Activated T-cell treated with anti-CD3 and anti-CD28 coated beads for 24 hours (primary cell): ENCODE results near the gene NLRP8.
"Not testable (repeated sequence)": the region's sequence is repeated elsewhere in the genome, so short reads cannot be mapped to it uniquely, and the experiment has no call there.

Experiments
- DNase-seq: peaks from one replicate; pipeline ENCODE4 v3.0.0-alpha.2; 2020; ENCODE audit warnings: low read depth

Gene NLRP8

DNA sequence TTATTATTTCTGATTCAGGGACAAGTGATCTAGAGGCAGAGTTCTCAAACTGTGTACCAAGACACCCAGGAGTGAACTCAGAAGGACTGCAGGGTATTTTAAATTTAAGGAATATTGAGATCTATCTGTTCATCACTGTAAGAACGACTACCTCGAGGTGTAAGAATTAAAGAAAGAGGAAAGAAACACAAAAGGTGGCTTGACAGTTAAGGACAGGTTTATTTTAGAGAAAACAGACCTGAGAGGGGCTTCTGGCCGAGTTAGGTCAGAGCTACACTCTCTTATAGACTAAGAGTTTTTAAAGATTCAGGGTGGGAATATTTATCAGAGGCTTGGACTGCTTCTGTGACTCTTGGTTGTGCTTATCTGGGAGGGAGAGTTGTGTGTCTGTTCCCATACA lies 26.4 kb downstream of the NLRP8 start:
- no peak for DNase-seq

DNA sequence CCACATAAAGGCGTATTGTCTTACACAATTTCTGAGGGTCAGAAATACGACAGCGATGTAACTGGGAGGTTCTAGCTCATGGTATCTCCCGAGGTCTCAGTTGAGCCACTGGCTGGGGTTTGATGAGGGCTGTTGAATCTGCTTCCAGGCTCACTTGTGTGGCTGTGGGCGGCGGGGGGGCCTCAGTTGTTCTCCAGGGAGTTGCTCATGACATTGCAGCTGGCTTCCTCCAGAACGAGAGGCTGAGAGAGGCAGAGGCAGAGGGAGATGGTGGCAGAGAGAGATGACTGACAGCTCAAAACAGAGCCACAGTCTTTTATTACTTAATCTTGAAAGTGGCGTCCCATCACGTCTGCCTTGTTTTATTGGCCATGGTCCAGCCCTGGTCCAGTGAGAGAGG lies 32.8 kb downstream of the NLRP8 start:
- no peak for DNase-seq

GRCh38 chr19:55985254-55985653 lies 37.6 kb downstream of the NLRP8 start:
- DNase-seq: no peak

GRCh38 chr19:55986487-55986886 lies 38.9 kb downstream of the NLRP8 start, which contains the start of gene NLRP5:
Gene NLRP5 (plus strand): TSS chr19:55986775.
- DNase-seq: no peak

DNA sequence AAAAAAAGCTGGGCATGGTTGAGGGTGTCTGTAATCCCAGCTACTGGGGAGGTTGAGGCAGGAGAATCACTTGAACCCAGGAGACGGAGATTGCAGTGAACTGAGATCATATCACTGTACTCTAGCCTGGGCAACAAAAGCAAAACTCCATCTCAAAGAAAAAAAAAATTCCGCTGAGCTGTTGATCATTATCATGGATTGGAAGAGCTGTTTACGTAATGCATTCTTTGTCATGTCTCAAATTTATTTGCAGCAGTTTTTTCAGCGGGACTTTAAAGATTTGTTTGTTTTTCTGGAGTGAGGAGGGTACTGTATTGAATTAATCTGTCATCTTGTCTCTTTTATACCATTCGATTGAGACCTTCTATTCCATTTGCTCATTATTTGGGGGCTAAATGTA lies 43.2 kb downstream of the NLRP8 start:
- no peak for DNase-seq

GRCh38 chr19:55993492-55993891 lies 45.9 kb downstream of the NLRP8 start:
- DNase-seq: no peak

DNA sequence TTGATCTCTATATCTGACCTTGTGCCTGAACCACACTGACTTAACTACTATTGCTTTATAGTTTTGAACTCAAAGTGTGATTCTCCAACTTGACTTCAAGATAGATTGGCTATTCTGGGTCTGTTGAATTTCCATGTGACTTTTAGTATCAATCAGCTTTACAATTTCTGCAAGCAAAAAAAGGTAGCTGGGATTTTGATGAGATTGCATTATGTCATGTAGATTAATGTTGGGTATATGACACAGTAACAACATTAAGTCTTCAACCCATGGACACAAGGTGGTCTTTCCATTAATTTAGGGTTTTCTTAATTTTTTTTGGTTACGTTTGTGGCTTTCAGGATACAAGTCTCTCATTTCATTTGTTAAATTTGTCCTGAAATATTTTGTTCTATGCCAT lies 67.1 kb downstream of the NLRP8 start:
- no peak for DNase-seq

- DNase-seq: no peak
Measured at GRCh38 chr19:56015756-56016155, 68.1 kb downstream of the NLRP8 start.

DNA sequence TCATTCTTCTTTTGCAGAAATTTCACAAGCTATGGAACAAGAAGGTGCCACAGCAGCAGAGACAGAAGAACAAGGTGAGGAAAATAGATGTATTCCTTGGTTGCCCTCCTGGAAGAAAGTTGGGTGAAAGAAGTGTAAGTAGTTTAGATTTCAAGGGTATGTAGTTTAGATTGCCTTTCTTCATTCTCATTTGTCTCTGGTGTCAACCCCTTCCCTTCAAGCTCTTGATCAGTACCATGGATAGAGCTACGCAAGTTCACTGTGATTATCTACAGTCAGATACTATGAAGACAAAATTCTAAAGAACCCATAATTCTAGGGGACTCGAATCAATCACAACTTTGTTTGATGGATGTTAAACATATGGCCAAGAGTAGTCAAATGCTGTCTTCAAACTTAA lies 71.7 kb downstream of the NLRP8 start:
- not testable (repeated sequence) for DNase-seq

GRCh38 chr19:56020355-56020975 lies 72.8 kb downstream of the NLRP8 start:
- not testable (repeated sequence) for DNase-seq

- DNase-seq: no peak
Measured at GRCh38 chr19:56026769-56027168, 79.1 kb downstream of the NLRP8 start.
